WTC11 (cell line): ENCODE data around the gene MYO3A. TPM values are rescaled to one million over a fixed set of nuclear protein-coding genes. Genes with fewer than 3 reads are reported as not detected.

Experiments used
- ATF1 ChIP-seq: sonication (generic); formaldehyde crosslinking; IDR thresholded peaks from 2 replicates; pipeline ENCODE4 v1.8.1; 2023; ENCODE audit warnings: mild to moderate bottlenecking, moderate library complexity, missing genetic modification reagents
- CREM ChIP-seq: sonication (generic); formaldehyde crosslinking; IDR thresholded peaks from 2 replicates; pipeline ENCODE4 v1.8.1; 2022; ENCODE audit warnings: mild to moderate bottlenecking, missing genetic modification reagents, moderate library complexity
- ELF4 ChIP-seq: sonication (generic); formaldehyde crosslinking; IDR thresholded peaks from 2 replicates; pipeline ENCODE4 v1.8.1; 2022; ENCODE audit warnings: low read depth, mild to moderate bottlenecking, moderate library complexity, missing genetic modification reagents
- ESRRA ChIP-seq: sonication (generic); formaldehyde crosslinking; IDR thresholded peaks from 2 replicates; pipeline ENCODE4 v1.8.1; 2022; ENCODE audit warnings: mild to moderate bottlenecking, missing genetic modification reagents, borderline replicate concordance
- FOXK1 ChIP-seq: sonication (generic); formaldehyde crosslinking; IDR thresholded peaks from 2 replicates; pipeline ENCODE4 v1.8.0; 2022; ENCODE audit warnings: mild to moderate bottlenecking, moderate library complexity, missing genetic modification reagents
- FOXP1 ChIP-seq: sonication (generic); formaldehyde crosslinking; IDR thresholded peaks from 2 replicates; pipeline ENCODE4 v1.8.0; 2022; ENCODE audit warnings: missing genetic modification reagents, mild to moderate bottlenecking, moderate library complexity, borderline replicate concordance
- GRHL2 ChIP-seq: fragments of 250-450 bp; sonication (Bioruptor Pico); IDR thresholded peaks from 2 replicates; pipeline ENCODE4 v1.8.0; 2022; ENCODE audit warnings: mild to moderate bottlenecking, moderate library complexity; ENCODE audit not compliant: insufficient replicate concordance, severe bottlenecking
- GTF2I ChIP-seq: fragments of 250-450 bp; sonication (Bioruptor Pico); conservative IDR thresholded peaks from 2 replicates; pipeline ENCODE4 v1.4.0; 2021; ENCODE audit warnings: mild to moderate bottlenecking
- HMGA2 ChIP-seq: fragments of 250-450 bp; sonication (Bioruptor Pico); IDR thresholded peaks from 2 replicates; pipeline ENCODE4 v1.4.0; 2021; ENCODE audit warnings: mild to moderate bottlenecking, moderate library complexity
- MAX ChIP-seq: sonication (generic); formaldehyde crosslinking; IDR thresholded peaks from 2 replicates; pipeline ENCODE4 v1.8.0; 2022; ENCODE audit warnings: mild to moderate bottlenecking, missing genetic modification reagents
- NFE2L1 ChIP-seq: sonication (generic); formaldehyde crosslinking; IDR thresholded peaks from 2 replicates; pipeline ENCODE4 v1.8.1; 2023; ENCODE audit warnings: missing genetic modification reagents
- NFYB ChIP-seq: sonication (generic); formaldehyde crosslinking; conservative IDR thresholded peaks from 2 replicates; pipeline ENCODE4 v1.8.0; 2022; ENCODE audit warnings: low read depth, missing genetic modification reagents
- NR2C2 ChIP-seq: sonication (generic); formaldehyde crosslinking; IDR thresholded peaks from 2 replicates; pipeline ENCODE4 v1.8.0; 2022; ENCODE audit warnings: mild to moderate bottlenecking, missing genetic modification reagents
- OVOL2 ChIP-seq: fragments of 250-450 bp; sonication (Bioruptor Pico); IDR thresholded peaks from 2 replicates; pipeline ENCODE4 v1.9.0; 2021; ENCODE audit warnings: mild to moderate bottlenecking, borderline replicate concordance
- RORB ChIP-seq: fragments of 250-450 bp; sonication (Bioruptor Pico); IDR thresholded peaks from 2 replicates; pipeline ENCODE4 v1.9.0; 2021; ENCODE audit warnings: mild to moderate bottlenecking
- SP1 ChIP-seq: sonication (generic); formaldehyde crosslinking; conservative IDR thresholded peaks from 2 replicates; pipeline ENCODE4 v1.8.1; 2022; ENCODE audit warnings: missing genetic modification reagents
- TCF7 ChIP-seq: sonication (generic); formaldehyde crosslinking; IDR thresholded peaks from 2 replicates; pipeline ENCODE4 v1.8.0; 2022; ENCODE audit warnings: mild to moderate bottlenecking, low read depth, missing genetic modification reagents, moderate library complexity
- TEAD1 ChIP-seq: sonication (generic); formaldehyde crosslinking; IDR thresholded peaks from 2 replicates; pipeline ENCODE4 v1.8.0; 2022; ENCODE audit warnings: mild to moderate bottlenecking, missing genetic modification reagents
- TEAD4 ChIP-seq: sonication (generic); formaldehyde crosslinking; IDR thresholded peaks from 2 replicates; pipeline ENCODE4 v1.8.0; 2022; ENCODE audit warnings: mild to moderate bottlenecking, missing genetic modification reagents
- USF1 ChIP-seq: sonication (generic); formaldehyde crosslinking; IDR thresholded peaks from 2 replicates; pipeline ENCODE4 v1.8.0; 2022; ENCODE audit warnings: mild to moderate bottlenecking, missing genetic modification reagents
- ZNF138 ChIP-seq: sonication (generic); formaldehyde crosslinking; conservative IDR thresholded peaks from 2 replicates; pipeline ENCODE4 v1.8.1; 2022; ENCODE audit warnings: mild to moderate bottlenecking, moderate library complexity, missing genetic modification reagents
- ZNF219 ChIP-seq: sonication (generic); formaldehyde crosslinking; IDR thresholded peaks from 2 replicates; pipeline ENCODE4 v1.8.0; 2023; ENCODE audit warnings: missing genetic modification reagents, mild to moderate bottlenecking, borderline replicate concordance
- ZNF423 ChIP-seq: fragments of 250-450 bp; sonication (Bioruptor Pico); IDR thresholded peaks from 2 replicates; pipeline ENCODE4 v2.1.2; 2022; ENCODE audit warnings: mild to moderate bottlenecking, moderate library complexity
- total RNA-seq: library from RNA; stranded (reverse); gene quantifications from 3 replicates; pipeline ENCODE4 v1.2.3, GENCODE V29; 2021
- TF ChIP-seq, protein P1 (sequence below): sonication (generic); formaldehyde crosslinking; IDR thresholded peaks from 2 replicates; pipeline ENCODE4 v1.8.1; 2022; ENCODE audit warnings: mild to moderate bottlenecking, moderate library complexity, missing genetic modification reagents
- TF ChIP-seq, protein P2 (sequence below): sonication (generic); formaldehyde crosslinking; IDR thresholded peaks from 2 replicates; pipeline ENCODE4 v1.8.1; 2023; ENCODE audit warnings: mild to moderate bottlenecking, missing genetic modification reagents, moderate library complexity
- TF ChIP-seq, protein P3 (sequence below): fragments of 200-600 bp; IDR thresholded peaks from 2 replicates; pipeline ENCODE4 v1.8.0; 2022; ENCODE audit warnings: antibody characterized with exemption
- TF ChIP-seq, protein P4 (sequence below): sonication (generic); formaldehyde crosslinking; IDR thresholded peaks from 2 replicates; pipeline ENCODE4 v1.8.0; 2023; ENCODE audit warnings: missing genetic modification reagents
- TF ChIP-seq, protein P5 (sequence below): sonication (generic); formaldehyde crosslinking; IDR thresholded peaks from 2 replicates; pipeline ENCODE4 v1.8.1; 2023; ENCODE audit warnings: mild to moderate bottlenecking, missing genetic modification reagents
- TF ChIP-seq, protein P6 (sequence below): sonication (generic); formaldehyde crosslinking; IDR thresholded peaks from 2 replicates; pipeline ENCODE4 v1.8.0; 2022; ENCODE audit warnings: mild to moderate bottlenecking, missing genetic modification reagents
- TF ChIP-seq, protein P7 (sequence below): sonication (generic); formaldehyde crosslinking; IDR thresholded peaks from 2 replicates; pipeline ENCODE4 v1.8.1; 2022; ENCODE audit warnings: low read depth, mild to moderate bottlenecking, moderate library complexity, missing genetic modification reagents, borderline replicate concordance

The MYO3A gene
- total RNA-seq, 1 experiment from 2014 or later: 3.7 TPM

DNA sequence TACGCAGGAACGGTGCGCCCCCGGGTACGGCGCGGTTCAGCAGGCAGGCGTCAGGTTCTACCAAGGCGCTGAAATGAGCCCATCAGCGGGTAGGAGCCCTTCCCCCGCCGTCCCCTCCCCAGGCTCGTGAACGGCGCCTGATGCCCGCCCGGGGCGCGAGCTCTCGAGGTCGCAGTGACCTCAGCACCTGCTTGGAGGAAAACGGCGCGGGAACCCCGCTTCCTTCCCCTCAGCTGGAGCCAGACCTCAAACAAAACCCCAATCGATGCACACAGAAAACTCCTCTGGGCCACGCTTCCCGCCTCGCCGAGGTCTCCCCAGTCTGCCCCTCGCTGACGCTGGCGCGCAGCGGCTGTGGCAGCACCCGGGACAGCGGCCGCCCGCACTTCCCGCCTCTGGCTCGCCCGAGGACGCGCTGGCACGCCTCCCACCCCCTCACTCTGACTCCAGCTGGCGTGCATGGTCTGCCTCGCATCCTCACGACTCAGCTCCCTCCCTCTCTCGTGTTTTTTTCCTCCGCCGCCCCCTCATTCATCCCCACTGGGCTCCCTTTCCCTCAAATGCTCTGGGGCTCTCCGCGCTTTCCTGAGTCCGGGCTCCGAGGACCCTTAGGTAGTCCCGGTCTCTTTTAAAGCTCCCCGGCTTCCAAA is 282.0 kb downstream of the MYO3A start (continued):
- peak; percentile 96 for TF ChIP-seq ESRRA (CRISPR knock-in tag)
- TF ChIP-seq, protein P1, sequence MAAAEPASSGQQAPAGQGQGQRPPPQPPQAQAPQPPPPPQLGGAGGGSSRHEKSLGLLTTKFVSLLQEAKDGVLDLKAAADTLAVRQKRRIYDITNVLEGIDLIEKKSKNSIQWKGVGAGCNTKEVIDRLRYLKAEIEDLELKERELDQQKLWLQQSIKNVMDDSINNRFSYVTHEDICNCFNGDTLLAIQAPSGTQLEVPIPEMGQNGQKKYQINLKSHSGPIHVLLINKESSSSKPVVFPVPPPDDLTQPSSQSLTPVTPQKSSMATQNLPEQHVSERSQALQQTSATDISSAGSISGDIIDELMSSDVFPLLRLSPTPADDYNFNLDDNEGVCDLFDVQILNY: peak; percentile 91
- TF ChIP-seq SP1 (CRISPR knock-in tag): 0 out of 2 replicates have a peak, but pooled peaks have one; percentile 40
- TF ChIP-seq OVOL2 (CRISPR knock-in tag): no peak
- TF ChIP-seq USF1: peak; percentile 69
- TF ChIP-seq RORB (CRISPR knock-in tag): no peak
- no peak for TF ChIP-seq GRHL2 (CRISPR knock-in tag)
- peak; percentile 90 for TF ChIP-seq ZNF138 (CRISPR knock-in tag)
- peak; percentile 88 for TF ChIP-seq FOXK1 (CRISPR knock-in tag)
- TF ChIP-seq TEAD4: peak; percentile 64; the same call in 1 of the 2 replicates
- no peak for TF ChIP-seq ZNF423 (CRISPR knock-in tag)
- peak; percentile 90 for TF ChIP-seq MAX (CRISPR knock-in tag)
- 0 out of 2 replicates have a peak, but pooled peaks have one; percentile 16 for TF ChIP-seq NFYB (CRISPR knock-in tag)
- TF ChIP-seq ZNF219: peak; percentile 77; the same call in 1 of the 2 replicates
- peak; percentile 88 for TF ChIP-seq FOXP1 (CRISPR knock-in tag)
- TF ChIP-seq, protein P2, sequence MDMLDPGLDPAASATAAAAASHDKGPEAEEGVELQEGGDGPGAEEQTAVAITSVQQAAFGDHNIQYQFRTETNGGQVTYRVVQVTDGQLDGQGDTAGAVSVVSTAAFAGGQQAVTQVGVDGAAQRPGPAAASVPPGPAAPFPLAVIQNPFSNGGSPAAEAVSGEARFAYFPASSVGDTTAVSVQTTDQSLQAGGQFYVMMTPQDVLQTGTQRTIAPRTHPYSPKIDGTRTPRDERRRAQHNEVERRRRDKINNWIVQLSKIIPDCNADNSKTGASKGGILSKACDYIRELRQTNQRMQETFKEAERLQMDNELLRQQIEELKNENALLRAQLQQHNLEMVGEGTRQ (CRISPR knock-in tag): no peak
- peak; percentile 45; the same call in 1 of the 2 replicates for TF ChIP-seq ATF1 (CRISPR knock-in tag)
- no peak for TF ChIP-seq GTF2I (CRISPR knock-in tag)
- TF ChIP-seq, protein P3, sequence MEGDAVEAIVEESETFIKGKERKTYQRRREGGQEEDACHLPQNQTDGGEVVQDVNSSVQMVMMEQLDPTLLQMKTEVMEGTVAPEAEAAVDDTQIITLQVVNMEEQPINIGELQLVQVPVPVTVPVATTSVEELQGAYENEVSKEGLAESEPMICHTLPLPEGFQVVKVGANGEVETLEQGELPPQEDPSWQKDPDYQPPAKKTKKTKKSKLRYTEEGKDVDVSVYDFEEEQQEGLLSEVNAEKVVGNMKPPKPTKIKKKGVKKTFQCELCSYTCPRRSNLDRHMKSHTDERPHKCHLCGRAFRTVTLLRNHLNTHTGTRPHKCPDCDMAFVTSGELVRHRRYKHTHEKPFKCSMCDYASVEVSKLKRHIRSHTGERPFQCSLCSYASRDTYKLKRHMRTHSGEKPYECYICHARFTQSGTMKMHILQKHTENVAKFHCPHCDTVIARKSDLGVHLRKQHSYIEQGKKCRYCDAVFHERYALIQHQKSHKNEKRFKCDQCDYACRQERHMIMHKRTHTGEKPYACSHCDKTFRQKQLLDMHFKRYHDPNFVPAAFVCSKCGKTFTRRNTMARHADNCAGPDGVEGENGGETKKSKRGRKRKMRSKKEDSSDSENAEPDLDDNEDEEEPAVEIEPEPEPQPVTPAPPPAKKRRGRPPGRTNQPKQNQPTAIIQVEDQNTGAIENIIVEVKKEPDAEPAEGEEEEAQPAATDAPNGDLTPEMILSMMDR: no peak
- TF ChIP-seq ELF4 (CRISPR knock-in tag): 0 out of 2 replicates have a peak, but pooled peaks have one; percentile 47
- TF ChIP-seq, protein P4, sequence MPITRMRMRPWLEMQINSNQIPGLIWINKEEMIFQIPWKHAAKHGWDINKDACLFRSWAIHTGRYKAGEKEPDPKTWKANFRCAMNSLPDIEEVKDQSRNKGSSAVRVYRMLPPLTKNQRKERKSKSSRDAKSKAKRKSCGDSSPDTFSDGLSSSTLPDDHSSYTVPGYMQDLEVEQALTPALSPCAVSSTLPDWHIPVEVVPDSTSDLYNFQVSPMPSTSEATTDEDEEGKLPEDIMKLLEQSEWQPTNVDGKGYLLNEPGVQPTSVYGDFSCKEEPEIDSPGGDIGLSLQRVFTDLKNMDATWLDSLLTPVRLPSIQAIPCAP: peak; percentile 91; the same call in 1 of the 2 replicates
- TF ChIP-seq, protein P5, sequence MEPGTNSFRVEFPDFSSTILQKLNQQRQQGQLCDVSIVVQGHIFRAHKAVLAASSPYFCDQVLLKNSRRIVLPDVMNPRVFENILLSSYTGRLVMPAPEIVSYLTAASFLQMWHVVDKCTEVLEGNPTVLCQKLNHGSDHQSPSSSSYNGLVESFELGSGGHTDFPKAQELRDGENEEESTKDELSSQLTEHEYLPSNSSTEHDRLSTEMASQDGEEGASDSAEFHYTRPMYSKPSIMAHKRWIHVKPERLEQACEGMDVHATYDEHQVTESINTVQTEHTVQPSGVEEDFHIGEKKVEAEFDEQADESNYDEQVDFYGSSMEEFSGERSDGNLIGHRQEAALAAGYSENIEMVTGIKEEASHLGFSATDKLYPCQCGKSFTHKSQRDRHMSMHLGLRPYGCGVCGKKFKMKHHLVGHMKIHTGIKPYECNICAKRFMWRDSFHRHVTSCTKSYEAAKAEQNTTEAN: peak; percentile 88
- TF ChIP-seq HMGA2 (CRISPR knock-in tag): no peak
- no peak; the same call in none of the 2 replicates for TF ChIP-seq NR2C2 (CRISPR knock-in tag)
- TF ChIP-seq NFE2L1: peak; percentile 87
- TF ChIP-seq TCF7: no peak
- TF ChIP-seq, protein P6, sequence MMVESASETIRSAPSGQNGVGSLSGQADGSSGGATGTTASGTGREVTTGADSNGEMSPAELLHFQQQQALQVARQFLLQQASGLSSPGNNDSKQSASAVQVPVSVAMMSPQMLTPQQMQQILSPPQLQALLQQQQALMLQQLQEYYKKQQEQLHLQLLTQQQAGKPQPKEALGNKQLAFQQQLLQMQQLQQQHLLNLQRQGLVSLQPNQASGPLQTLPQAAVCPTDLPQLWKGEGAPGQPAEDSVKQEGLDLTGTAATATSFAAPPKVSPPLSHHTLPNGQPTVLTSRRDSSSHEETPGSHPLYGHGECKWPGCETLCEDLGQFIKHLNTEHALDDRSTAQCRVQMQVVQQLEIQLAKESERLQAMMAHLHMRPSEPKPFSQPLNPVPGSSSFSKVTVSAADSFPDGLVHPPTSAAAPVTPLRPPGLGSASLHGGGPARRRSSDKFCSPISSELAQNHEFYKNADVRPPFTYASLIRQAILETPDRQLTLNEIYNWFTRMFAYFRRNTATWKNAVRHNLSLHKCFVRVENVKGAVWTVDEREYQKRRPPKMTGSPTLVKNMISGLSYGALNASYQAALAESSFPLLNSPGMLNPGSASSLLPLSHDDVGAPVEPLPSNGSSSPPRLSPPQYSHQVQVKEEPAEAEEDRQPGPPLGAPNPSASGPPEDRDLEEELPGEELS (CRISPR knock-in tag): peak; percentile 79
- TF ChIP-seq, protein P7, sequence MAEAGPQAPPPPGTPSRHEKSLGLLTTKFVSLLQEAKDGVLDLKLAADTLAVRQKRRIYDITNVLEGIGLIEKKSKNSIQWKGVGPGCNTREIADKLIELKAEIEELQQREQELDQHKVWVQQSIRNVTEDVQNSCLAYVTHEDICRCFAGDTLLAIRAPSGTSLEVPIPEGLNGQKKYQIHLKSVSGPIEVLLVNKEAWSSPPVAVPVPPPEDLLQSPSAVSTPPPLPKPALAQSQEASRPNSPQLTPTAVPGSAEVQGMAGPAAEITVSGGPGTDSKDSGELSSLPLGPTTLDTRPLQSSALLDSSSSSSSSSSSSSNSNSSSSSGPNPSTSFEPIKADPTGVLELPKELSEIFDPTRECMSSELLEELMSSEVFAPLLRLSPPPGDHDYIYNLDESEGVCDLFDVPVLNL: peak; percentile 73; the same call in 1 of the 2 replicates
- peak; percentile 36; the same call in 1 of the 2 replicates for TF ChIP-seq CREM
- peak; percentile 94 for TF ChIP-seq TEAD1 (CRISPR knock-in tag)
